HepG2 (cell line): ENCODE measurements around the gene HCK. TPM values are rescaled to one million over a fixed set of nuclear protein-coding genes. Genes with fewer than 3 reads are reported as not detected.

Experiments used
- CBX5 ChIP-seq: sonication (generic); formaldehyde crosslinking; IDR thresholded peaks from 2 replicates; pipeline ENCODE4 v1.4.0; 2020; ENCODE audit warnings: missing genetic modification reagents, borderline replicate concordance
- FOXJ3 ChIP-seq: sonication (generic); formaldehyde crosslinking; IDR thresholded peaks from 2 replicates; pipeline ENCODE4 v1.4.0; 2020; ENCODE audit warnings: missing genetic modification reagents, mild to moderate bottlenecking, borderline replicate concordance
- MLXIP ChIP-seq: sonication (generic); formaldehyde crosslinking; IDR thresholded peaks from 2 replicates; pipeline ENCODE4 v1.9.0; 2021; ENCODE audit warnings: missing genetic modification reagents, borderline replicate concordance
- NR2F2 ChIP-seq: IDR thresholded peaks from 2 replicates; pipeline ENCODE4 v1.6.1; 2012; ENCODE audit warnings: low read depth, inconsistent platforms, borderline replicate concordance
- PATZ1 ChIP-seq: sonication (generic); formaldehyde crosslinking; IDR thresholded peaks from 2 replicates; pipeline ENCODE4 v1.4.0; 2020; ENCODE audit warnings: missing genetic modification reagents
- PCBP1 ChIP-seq: fragments of 200-400 bp; formaldehyde crosslinking; IDR thresholded peaks from 2 replicates; pipeline ENCODE4 v1.6.1; 2017; ENCODE audit warnings: mild to moderate bottlenecking, low read depth, low read length, borderline replicate concordance
- SCMH1 ChIP-seq: sonication (generic); formaldehyde crosslinking; IDR thresholded peaks from 2 replicates; pipeline ENCODE4 v1.9.0; 2021; ENCODE audit warnings: missing genetic modification reagents, mild to moderate bottlenecking, borderline replicate concordance
- SETDB1 ChIP-seq: sonication (generic); formaldehyde crosslinking; IDR thresholded peaks from 2 replicates; pipeline ENCODE4 v1.5.1; 2020; ENCODE audit warnings: missing genetic modification reagents, mild to moderate bottlenecking, borderline replicate concordance
- SIX1 ChIP-seq: sonication (generic); formaldehyde crosslinking; IDR thresholded peaks from 2 replicates; pipeline ENCODE4 v1.4.0; 2020; ENCODE audit warnings: missing genetic modification reagents, borderline replicate concordance
- STAG1 ChIP-seq: sonication (generic); formaldehyde crosslinking; IDR thresholded peaks from 2 replicates; pipeline ENCODE4 v1.4.0; 2020; ENCODE audit warnings: missing genetic modification reagents
- TMF1 ChIP-seq: sonication (generic); formaldehyde crosslinking; IDR thresholded peaks from 2 replicates; pipeline ENCODE4 v1.8.1; 2022; ENCODE audit warnings: low read depth, missing genetic modification reagents
- YEATS4 ChIP-seq: sonication (generic); formaldehyde crosslinking; IDR thresholded peaks from 2 replicates; pipeline ENCODE4 v1.4.0; 2020; ENCODE audit warnings: missing genetic modification reagents, borderline replicate concordance
- ZMYM2 ChIP-seq: sonication (generic); formaldehyde crosslinking; IDR thresholded peaks from 2 replicates; pipeline ENCODE4 v1.8.0; 2022; ENCODE audit warnings: mild to moderate bottlenecking, missing genetic modification reagents
- ZNF10 ChIP-seq: sonication (generic); formaldehyde crosslinking; IDR thresholded peaks from 2 replicates; pipeline ENCODE4 v1.4.0; 2020; ENCODE audit warnings: mild to moderate bottlenecking, low read depth, missing genetic modification reagents, borderline replicate concordance
- ZNF124 ChIP-seq: sonication (generic); formaldehyde crosslinking; IDR thresholded peaks from 2 replicates; pipeline ENCODE4 v1.4.0; 2020; ENCODE audit warnings: missing genetic modification reagents
- ZNF224 ChIP-seq: sonication (generic); formaldehyde crosslinking; IDR thresholded peaks from 2 replicates; pipeline ENCODE4 v1.5.0; 2020; ENCODE audit warnings: mild to moderate bottlenecking, missing genetic modification reagents
- ZNF280B ChIP-seq: sonication (generic); formaldehyde crosslinking; IDR thresholded peaks from 2 replicates; pipeline ENCODE4 v1.5.0; 2020; ENCODE audit warnings: missing genetic modification reagents, mild to moderate bottlenecking, borderline replicate concordance
- ZNF3 ChIP-seq: IDR thresholded peaks from 2 replicates; pipeline ENCODE4 v1.7.0; 2017; ENCODE audit warnings: inconsistent platforms
- ZNF547 ChIP-seq: sonication (generic); formaldehyde crosslinking; IDR thresholded peaks from 2 replicates; pipeline ENCODE4 v1.5.1; 2020; ENCODE audit warnings: mild to moderate bottlenecking, missing genetic modification reagents
- ZNF567 ChIP-seq: sonication (generic); formaldehyde crosslinking; IDR thresholded peaks from 2 replicates; pipeline ENCODE4 v1.8.1; 2023; ENCODE audit warnings: mild to moderate bottlenecking, missing genetic modification reagents, borderline replicate concordance
- ZNF816 ChIP-seq: sonication (generic); formaldehyde crosslinking; IDR thresholded peaks from 2 replicates; pipeline ENCODE4 v1.8.0; 2022; ENCODE audit warnings: missing genetic modification reagents, mild to moderate bottlenecking, borderline replicate concordance
- polyA plus RNA-seq, 8 experiments: library from polyadenylated mRNA; depleted of rRNA in 3 of 8; stranded (reverse) in 7 of 8; unstranded in 1 of 8; fragments of >200 nt; fragmentation: Illumina TruSeq in 4 of 8; extraction: Trizol in 4 of 8; gene quantifications; 2 replicates each; pipeline versions ENCODE4 v1.2.1 to v1.2.3, GENCODE V29; 2011 to 2016; ENCODE audit warnings: low read depth in 4 of 8, missing spikeins in 1 of 8, mixed read lengths in 1 of 8; ENCODE audit not compliant: insufficient read depth in 1 of 8
- total RNA-seq, 5 experiments: library from RNA; depleted of rRNA; stranded (reverse); fragments of >200 nt; fragmentation: Illumina TruSeq; extraction: Trizol; gene quantifications; 2 replicates each; pipeline ENCODE4 v1.2.3, GENCODE V29; 2016; ENCODE audit warnings: low read depth in 1 of 5
- TF ChIP-seq, protein P1 (sequence below): IDR thresholded peaks from 2 replicates; pipeline ENCODE4 v1.6.1; 2016; ENCODE audit warnings: mild to moderate bottlenecking, missing biosample characterization, missing genetic modification reagents

HCK gene
- total and polyA plus RNA-seq, 2 of the 13 experiments (the other 11 are each of a cell fraction or from before 2014, with no cell fraction given): 0.04 TPM; not detected in 1

GRCh38 chr20:32031007-32031958, 20.8 kb upstream of the HCK start (continued):
- no peak for TF ChIP-seq MLXIP (CRISPR knock-in tag)
- no peak for TF ChIP-seq SCMH1 (CRISPR knock-in tag)
- peak; percentile 31; the same call in 1 of the 2 replicates for TF ChIP-seq PCBP1
- TF ChIP-seq STAG1 (CRISPR knock-in tag): peak; percentile 83
- 0 out of 2 replicates have a peak, but pooled peaks have one; percentile 36 for TF ChIP-seq ZMYM2 (CRISPR knock-in tag)
- TF ChIP-seq, protein P1, sequence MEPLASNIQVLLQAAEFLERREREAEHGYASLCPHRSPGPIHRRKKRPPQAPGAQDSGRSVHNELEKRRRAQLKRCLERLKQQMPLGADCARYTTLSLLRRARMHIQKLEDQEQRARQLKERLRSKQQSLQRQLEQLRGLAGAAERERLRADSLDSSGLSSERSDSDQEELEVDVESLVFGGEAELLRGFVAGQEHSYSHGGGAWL (CRISPR knock-in tag): peak; percentile 67
- TF ChIP-seq ZNF547 (CRISPR knock-in tag): peak; percentile 84
- TF ChIP-seq SETDB1 (CRISPR knock-in tag): no peak
- TF ChIP-seq ZNF10: no peak
- no peak for TF ChIP-seq ZNF816
- 0 out of 2 replicates have a peak, but pooled peaks have one; percentile 52 for TF ChIP-seq CBX5
- no peak for TF ChIP-seq ZNF224 (CRISPR knock-in tag)
- peak; percentile 66 for TF ChIP-seq PATZ1 (CRISPR knock-in tag)
- no peak; the same call in 1 of the 2 replicates for TF ChIP-seq ZNF280B (CRISPR knock-in tag)
- TF ChIP-seq TMF1 (CRISPR knock-in tag): no peak
- no peak for TF ChIP-seq SIX1 (CRISPR knock-in tag)
- TF ChIP-seq NR2F2: no peak
- TF ChIP-seq FOXJ3 (CRISPR knock-in tag): 0 out of 2 replicates have a peak, but pooled peaks have one; percentile 60
- TF ChIP-seq ZNF567 (CRISPR knock-in tag): no peak
- peak; percentile 46; the same call in 1 of the 2 replicates for TF ChIP-seq YEATS4 (CRISPR knock-in tag)
- TF ChIP-seq ZNF124: peak; percentile 70; the same call in 1 of the 2 replicates
- no peak for TF ChIP-seq ZNF3
